Right ventricle myocardium inferior (tissue), 1 donor: Measurements from ENCODE around the gene NR4A1. TPM values are rescaled to one million over a fixed set of nuclear protein-coding genes. Genes with fewer than 3 reads are reported as not detected.

Experiments
- ATAC-seq: fragments of 200-7000 bp; cut with Tn5 transposase; one replicate; pipeline ENCODE4 v1.9.1; 2020; ENCODE audit warnings: mild to moderate bottlenecking, moderate library complexity
- DNase-seq: peaks from one replicate; pipeline ENCODE4 v3.0.0; 2021; ENCODE audit errors: missing footprints
- intact Hi-C: fragments of 100-400 bp; cut with DNase I; formaldehyde crosslinking; loops from one replicate; pipeline ENCODE4 v1.11.0; 2022
- total RNA-seq: library from RNA; stranded (reverse); fragmentation: NEBNext Ultra II Directional; extraction: Animal tissue kit (Norgen Biotek cat#: 25700); gene quantifications from one replicate; pipeline ENCODE4 v1.2.1, GENCODE V29; 2021
- donor health status: DM: no; HTN: yes; CAD: no; lungs with severe emphysema.

The NR4A1 gene
- total RNA-seq, 1 donor from 2014 or later = 40.6 TPM

DNA sequence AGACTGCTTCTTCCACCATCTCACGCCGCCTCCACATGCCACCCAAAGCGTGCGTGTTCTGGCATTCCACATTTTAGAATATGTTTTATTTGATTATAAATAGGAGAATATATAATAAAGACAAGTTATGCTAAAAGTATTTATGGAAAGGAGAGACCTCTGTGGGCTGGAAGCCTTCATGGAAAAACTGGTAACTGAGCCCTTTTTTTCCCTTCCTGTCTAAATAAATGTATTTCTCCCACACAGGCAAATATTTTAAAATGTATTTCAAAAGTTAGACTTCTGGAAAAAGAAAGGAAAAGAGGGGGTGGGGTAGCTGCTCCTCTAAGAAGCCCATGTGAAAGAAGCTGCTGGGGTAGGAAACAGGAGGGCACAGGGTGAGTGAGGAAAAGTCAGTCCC, 16.1 kb upstream of the NR4A1 start:
- no peak for DNase-seq
- ATAC-seq = no peak
- intact Hi-C loops = no loop called here

DNA sequence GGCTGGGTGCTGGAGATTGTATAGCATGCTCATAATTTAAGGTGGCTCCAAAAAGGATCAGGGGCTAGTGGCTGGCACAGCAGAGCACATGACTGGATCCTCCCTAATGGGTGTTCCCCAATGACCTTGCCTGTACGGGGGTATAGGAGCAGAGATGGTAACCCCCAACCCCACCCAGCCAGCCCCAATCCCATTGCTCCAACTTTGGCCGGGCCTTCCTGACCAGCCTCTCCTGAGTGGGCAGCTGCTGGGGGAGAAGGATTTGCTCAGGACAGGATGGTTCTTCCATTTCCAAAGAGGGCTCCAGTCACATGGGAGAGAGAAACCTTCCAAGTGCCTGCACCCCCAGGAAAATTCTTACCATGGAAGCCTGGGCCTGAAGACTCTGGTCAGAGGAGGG, 15.3 kb upstream of the NR4A1 start:
- DNase-seq (no peak), ATAC-seq (no peak)
- intact Hi-C loops = loop anchor here (2.0 kb wide), 1 partner anchor 15 kb away; the partner anchor contains the start of gene NR4A1

DNA sequence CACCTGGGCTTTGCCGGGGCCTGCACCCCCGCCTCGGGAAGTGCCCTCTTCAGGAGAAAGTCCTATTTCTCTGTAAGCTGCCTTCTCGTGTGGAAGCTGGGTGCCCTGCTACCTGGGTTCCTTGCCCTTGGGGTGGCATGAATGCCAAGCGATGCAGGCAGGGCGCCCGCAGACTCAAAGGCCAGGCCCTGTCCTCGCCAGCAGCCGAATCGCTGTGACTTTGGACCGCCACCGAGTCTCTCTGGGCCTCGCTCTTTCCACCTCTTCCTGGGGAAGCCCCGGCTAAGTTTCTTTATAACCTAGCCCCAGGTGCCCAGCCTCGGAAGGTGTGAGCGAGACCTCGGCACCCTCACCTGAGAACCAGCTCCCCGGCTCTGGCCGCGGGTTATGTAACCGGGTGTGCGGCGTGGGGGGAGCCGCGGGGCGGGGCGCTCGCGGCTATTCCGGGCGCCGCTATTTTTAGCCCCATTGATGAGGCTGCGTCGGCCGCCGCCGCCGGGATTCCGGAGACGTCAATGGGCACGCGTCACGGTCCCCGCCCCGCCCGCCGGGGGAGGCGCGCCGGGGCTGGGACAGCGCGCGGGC, 14.6 kb upstream of the NR4A1 start:
- intact Hi-C loops = loop anchor here (2.0 kb wide), 1 partner anchor 14 kb away; the partner anchor contains the start of gene NR4A1
- ATAC-seq (peak; percentile 44), DNase-seq (peak; percentile 94)

DNA sequence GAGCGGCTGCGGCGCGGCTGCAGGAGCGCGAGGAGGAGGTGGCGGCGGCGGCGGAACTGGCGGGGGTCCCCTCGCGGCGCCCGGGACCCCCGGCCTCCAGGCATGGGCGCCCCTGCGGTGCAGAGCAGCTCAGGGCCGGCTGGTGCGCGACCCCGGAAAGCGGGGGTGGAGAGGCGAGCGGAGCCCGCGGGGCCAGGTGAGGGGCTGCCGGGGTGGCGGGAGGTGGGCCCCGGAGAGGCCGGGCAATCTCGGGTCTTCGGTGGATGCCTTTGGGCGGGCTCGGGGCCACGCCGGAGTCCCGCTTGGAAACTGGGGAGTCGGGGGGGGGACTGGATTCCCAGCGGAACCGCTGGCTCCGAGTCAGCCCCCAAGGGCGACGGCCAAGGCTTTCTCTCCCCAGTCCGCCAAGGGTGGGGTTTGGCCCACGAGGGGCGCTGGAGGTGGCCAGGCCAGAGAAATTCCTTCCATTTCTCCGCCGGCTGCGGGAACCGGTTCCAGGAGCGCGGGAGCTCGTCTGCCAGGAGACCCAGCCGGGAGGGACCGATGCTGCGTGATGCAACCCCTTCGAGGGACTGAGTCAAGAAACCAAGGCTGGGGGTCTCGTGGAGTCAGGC, 13.9 kb upstream of the NR4A1 start:
- DNase-seq (no peak), ATAC-seq (no peak)
- intact Hi-C loops = loop anchor here (2.0 kb wide), 1 partner anchor 13 kb away; the partner anchor contains the start of gene NR4A1

DNA sequence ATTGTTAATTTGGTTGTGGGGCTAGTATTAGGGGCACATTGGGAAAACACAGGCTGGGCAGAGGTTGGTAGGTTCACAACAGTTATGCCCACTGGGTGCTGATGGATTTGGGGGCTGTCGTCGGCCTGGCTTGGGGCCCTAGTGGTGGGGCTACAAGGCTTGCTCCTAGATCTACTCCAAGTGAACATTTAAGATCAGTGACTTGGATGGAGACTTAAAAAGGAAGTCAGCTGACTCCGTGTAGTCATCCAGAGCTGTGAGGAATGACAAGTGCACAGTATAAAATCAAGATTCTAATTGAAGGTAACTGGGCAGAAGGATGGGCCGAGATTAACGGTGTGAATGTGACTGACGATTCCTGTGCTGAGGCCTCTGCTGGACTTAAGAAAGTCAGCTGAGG, 12.8 kb upstream of the NR4A1 start:
- no peak for ATAC-seq
- no peak for DNase-seq
- intact Hi-C loops = no loop called here

DNA sequence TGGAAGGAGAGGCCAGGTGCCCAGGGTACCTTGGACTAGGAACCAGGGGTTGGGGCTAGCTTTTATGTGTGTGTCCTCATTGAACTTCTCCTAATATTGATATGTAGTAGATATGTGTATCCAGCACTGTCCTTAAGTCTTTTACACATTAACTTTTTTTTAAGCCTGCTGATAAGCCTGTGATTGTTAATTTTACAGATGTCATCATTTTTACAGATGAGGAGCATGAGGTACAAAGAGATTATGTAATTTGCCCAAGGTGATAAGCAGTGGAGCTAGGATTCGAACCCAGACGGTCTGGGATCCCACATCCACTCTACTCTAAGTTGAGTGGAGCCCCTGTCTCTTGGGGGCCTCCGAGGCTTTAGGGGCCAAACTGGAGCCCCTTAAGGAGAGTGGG, 10.2 kb upstream of the NR4A1 start:
- DNase-seq = no peak
- intact Hi-C loops = no loop called here
- no peak for ATAC-seq

DNA sequence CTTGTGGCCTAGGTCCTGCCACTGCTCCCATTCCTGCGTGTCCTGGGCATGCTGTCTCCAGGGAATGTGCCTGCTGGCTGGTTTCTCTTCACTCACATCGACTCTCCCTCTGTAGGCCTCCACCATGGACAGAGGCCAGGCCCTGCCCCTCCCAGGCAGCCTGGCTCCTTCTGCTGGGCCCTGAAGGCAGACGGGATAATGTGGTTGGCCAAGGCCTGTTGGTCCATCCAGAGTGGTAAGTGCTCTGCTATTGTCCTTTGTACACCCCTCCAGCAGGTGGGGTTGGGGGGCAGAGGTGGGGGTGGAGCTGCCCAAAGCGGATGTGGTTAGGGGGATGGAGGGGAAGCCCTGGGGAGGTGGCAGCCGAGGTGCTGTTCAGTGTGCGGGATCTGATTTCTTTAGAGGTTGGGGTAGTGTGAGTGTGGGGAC, 9.5 kb upstream of the NR4A1 start:
- ATAC-seq (peak; percentile 22), DNase-seq (no peak)
- intact Hi-C loops = no loop called here

DNA sequence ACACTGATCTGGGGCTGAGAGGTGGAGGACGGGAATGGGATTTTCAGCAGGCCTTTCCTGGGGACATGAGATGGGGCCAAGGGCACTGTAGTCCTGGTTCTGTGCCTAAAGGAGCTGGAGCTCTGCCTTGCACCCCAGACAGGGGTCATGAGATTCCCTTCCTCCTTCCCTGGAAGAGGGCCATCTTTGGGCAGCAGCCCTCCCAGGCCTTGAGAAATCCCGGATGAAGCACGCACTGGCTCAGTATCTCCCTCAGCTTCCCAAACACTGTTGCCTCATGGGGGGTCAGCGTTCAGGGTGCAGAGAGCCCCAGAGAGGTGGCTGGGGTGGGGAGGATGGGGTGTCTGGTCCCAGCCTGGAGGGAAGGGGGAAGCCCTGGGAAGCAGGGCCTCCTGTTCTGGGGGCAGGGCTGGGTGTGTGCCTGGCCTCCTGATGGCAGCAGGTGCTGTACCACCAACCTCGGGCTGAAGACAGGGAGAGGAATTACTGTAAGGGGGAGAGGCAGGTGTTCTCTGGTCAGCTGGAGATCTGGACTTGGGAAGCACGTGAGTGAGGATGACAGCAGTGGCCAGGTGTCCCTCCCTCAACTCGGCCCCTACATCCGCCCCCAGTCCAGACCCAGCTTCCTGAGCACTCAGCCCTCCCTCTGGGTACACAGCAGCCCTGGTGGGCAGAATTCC, 8.4 kb upstream of the NR4A1 start:
- intact Hi-C loops = no loop called here
- DNase-seq (no peak), ATAC-seq (no peak)

DNA sequence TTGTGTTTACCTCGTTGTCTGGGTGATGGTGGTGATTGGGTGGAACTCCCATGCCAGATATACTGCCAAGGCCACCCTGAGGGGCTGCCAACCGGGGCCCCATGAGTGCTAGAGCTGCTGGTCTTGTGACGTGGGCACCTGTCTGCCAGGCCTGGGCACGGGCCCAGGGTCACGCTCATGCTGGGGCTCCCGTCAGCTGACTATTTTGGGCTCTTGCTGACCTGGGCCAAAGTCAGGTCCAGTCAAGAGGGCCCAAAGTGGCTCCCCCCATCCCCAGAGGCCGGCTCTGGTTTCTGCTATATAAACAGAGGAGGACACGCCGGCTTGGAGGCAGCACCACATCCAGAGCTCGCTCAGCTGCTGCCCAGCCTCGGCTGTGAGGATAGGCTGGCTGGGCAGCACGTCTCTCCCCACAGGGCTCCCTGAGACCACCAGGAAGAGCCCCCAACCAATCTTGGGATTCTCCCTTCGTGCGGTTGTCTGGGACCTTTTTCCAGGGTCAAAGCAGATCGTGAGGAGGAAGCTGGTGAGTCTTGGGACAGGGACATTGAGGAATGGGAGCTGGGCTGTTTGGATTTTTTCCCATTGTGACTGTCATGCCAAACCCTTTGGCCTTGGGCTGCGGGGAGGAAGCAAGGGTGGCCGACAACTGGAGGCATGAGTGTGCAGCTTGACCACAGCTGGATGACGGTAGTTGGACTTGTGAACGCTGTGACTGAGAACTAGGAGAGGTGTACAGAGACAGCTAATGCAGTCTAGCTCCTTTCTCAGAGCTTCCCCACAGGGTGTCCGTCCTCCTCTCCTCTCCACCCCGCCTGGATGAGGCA, 7.6 kb upstream of the NR4A1 start:
- DNase-seq = peak; percentile 83
- intact Hi-C loops = no loop called here
- peak; percentile 76 for ATAC-seq

DNA sequence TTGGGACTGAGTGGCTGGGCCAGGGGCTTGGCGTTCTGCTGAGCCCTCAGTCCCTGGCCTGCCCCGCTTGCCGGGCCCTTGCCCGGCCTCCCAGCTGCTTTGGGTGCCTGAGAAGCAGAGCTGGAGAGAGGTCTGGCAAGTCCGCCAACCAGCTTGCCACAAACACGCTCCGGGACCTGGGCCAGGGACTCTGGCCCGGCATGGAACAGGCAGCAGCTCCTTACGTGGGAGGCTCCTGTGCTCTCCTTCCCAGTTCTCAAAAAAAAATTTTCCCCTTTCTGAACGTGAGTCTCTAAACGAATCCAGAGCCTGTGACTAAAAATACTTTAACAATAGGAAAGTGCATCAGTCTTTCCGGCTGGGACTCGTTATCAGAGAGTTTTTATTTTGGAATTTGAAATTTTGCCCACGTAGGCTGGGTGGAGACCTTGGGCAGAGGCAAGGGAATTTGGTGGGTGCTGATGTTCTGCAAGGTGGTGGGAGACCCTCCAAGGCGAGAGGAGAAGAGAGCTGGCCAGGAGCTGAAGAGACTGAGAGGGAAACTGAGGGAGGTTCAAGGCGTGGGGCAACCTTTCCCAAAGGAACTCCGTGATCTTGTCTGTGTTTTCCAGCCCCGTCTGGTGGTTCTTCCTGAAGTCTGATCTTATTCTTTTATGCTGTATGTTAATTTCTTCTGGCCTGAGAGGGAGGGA, 6.8 kb upstream of the NR4A1 start:
- ATAC-seq (peak; percentile 76), DNase-seq (peak; percentile 92)
- intact Hi-C loops = no loop called here

DNA sequence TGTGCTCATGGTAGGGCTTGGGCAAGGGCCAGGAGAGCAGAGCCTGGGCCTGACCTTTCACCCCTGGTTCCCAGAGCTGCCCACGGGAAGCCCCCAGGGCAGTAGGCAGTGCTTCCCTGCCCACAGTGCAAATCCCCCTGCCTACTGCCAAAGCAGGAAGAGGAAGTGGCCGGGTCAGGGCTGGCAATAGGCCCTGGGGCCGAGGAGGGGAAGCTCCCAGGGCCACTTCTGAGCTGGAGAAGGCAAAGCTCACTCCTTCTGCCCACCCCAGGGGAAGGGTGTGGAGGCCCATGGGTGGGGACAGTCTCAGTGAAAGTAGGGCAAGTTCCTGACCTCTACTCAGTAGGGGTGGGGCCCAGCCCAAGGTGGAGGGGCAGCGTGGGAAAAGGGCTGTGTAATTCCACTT, 5.4 kb upstream of the NR4A1 start:
- no peak for ATAC-seq
- peak; percentile 39 for DNase-seq
- intact Hi-C loops = no loop called here

DNA sequence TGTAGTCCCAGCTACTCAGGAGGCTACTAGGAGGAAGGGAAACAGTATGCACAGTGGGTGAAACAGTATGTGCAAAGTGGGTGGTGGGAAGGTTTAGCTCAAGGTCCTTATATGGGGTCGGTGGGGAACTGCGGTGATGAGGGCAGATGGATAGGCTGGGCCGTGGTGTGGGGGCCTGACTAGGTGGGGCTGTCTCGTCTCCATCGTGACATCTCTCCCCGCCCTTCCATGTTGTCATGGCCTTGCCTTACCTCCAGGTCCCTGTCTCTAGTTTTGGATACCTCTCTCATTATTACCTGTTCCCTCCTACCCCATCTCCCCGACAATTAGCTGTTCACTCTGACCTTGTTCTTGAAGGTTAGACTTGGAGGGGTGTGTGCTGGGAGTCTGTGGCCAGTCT, 4.4 kb upstream of the NR4A1 start:
- ATAC-seq (no peak), DNase-seq (peak; percentile 16)
- intact Hi-C loops = no loop called here

DNA sequence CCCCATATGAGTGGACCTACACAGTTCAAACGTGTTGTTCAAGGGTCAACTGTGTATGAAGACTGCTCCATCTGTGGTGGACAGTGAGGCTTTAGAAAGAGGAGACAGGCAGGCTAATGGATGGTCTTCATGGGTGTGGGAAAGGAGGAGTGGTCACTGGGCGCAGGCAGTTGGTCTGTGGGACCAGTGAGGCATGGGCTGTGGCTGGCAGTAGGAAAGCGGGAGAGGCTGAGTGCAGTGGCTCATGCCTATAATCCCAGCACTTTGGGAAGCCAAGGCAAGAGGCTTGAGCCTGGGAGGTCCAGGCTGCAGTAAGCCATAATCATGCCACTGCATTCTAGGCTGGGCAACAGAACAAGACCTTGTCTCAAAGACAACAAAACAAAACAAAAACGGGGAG, 2.0 kb upstream of the NR4A1 start:
- intact Hi-C loops = no loop called here
- DNase-seq (no peak), ATAC-seq (no peak)

DNA sequence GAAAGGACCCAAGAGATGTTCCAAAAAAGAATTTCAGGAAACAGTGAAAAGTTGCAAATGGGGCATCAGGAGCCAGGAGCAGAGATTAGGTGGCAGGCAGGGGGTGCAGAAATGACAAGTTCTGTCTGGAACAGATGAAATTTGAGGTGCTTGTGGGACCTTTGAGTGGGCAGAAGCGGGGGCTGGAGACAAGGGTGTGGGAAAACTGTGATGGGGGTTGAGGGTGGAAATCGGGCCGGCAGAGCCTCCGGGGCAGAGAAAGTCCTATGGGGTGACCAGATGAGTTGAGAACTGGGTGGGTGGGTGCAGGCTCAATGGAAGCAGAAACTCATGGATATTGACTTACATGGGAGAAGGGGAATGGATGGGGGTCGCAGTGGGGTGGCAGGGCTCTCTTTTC, 1.6 kb upstream of the NR4A1 start:
- ATAC-seq = no peak
- intact Hi-C loops = loop anchor here (2.0 kb wide), 1 partner anchor 13 kb away; no protein-coding TSS in a partner anchor
- peak; percentile 46 for DNase-seq

DNA sequence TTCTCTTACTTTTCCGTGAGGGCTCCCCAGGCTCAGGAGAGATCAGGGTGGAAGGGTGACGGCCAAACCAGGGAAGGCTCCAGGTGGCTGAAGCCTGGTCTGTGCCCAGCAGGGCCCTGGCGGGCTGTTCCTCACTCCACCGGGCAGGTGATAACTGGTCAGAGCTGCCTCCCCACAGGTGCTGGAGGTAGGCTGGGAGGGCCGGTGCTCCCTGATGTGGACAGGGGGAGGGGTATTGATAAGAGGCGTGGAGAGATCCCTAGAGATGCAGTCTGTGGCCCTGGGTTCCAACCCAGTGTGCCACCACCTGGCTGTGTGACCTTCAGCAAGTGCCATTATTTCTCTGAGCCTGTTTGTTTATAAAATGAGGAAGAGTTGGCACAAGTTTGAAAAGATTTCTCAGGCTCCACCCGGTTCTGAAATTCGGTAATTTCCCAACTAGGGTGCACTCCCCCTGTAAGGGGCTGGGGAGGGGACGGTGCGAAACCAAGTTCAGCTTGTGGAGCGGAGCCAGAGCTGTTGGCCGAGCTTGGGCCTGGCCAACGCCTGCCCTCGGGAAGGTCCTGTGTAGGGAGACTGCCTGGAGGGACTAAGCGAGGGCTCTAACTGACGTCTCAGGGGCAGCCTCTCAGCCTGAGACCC, 1.0 kb upstream of the NR4A1 start:
- intact Hi-C loops = loop anchor here (2.0 kb wide), 1 partner anchor 13 kb away; no protein-coding TSS in a partner anchor
- DNase-seq (peak; percentile 73), ATAC-seq (no peak)

DNA sequence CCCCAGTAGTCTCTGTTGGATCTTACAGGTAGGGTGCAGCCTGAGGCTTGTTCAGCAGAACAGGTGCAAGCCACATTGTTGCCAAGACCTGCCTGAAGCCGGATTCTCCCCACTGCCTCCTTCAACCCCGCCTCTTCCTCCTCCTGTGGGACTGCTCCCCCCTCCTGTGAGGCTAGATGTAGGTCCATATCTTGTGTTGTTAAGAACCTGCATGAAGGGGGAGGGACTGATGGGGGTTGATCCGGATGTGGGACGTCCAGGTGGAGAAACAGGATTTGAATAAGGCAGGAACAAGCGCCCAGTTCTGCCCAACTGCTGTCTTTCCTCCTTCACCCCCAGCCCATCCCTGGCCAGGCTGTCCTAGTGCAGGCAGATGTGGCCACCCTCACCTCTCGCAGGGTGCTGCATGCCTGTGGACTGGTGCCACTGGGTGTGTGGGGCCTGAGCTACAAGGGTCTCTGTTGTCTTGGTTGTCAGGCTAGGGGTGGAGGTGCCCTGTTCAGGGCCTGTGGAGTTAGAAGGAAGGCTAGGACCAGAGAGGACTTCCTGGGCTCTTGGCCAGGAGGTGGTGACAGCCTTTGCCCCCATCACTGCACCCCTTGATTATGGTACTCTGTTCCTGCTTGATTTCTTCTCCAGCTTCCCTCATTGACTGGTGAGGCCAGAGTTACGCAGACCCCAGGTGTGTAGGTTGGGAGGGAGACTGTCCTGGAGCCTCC, 1.4 kb downstream of the NR4A1 start:
- ATAC-seq = no peak
- peak; percentile 62 for DNase-seq
- intact Hi-C loops = no loop called here

DNA sequence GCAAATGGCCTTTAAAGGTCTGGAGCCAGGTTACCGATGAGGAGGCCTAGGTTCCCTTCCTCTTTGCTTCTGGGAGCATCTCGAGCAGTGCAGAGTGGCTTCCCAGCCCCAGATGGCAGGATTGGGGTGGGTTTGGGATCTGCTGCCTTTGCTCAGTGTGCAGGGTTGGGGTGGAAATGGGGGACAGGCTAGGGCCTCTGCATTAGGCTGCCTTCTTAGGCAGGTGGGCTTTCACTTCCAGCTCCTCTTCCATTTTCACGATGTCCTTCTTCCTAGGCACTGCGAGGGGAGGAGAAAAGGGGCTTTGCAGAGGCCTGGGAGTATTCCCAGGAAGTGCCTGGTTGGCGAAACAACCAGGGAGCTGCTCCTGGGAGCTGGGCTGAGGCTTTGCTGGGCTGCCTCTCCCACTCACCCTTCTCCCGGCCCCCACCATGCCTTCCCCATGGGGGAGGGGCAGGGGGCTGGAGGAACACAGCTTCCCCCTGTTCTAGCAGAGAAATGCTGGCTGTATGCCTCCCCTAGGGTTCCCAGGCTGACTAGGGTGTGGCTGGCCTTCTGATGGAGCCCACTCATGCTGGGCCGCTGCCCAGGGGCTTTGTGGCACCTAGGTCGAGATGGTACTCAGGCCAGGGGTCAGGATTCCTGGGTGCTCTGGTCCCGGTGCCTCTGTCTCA, 2.4 kb downstream of the NR4A1 start:
- intact Hi-C loops = no loop called here
- DNase-seq = no peak
- ATAC-seq = no peak
